Neural cell (in vitro differentiated cells): ENCODE measurements around the gene C15orf40. TPM values are rescaled to one million over a fixed set of nuclear protein-coding genes. Genes with fewer than 3 reads are reported as not detected.

Source experiments
- H2AFZ ChIP-seq: fragments of 200-600, 300-800 bp; sonication (generic), shearing (Covaris generic); 2 replicates; pipeline ENCODE4 v1.6.0; 2014; ENCODE audit warnings: low read depth, mild to moderate bottlenecking, antibody characterized with exemption, low read length, moderate library complexity
- H3F3A ChIP-seq: fragments of 200-600 bp; shearing (Covaris generic); 2 replicates; pipeline ENCODE4 v1.6.1; 2016; ENCODE audit warnings: mild to moderate bottlenecking, moderate library complexity, mixed read lengths, antibody characterized with exemption, low read length; ENCODE audit not compliant: insufficient read depth, poor library complexity, severe bottlenecking
- H3K27ac ChIP-seq: fragments of 200-600, 300-800 bp; sonication (generic), shearing (Covaris generic); 2 replicates; pipeline ENCODE4 v1.5.1; 2014; ENCODE audit warnings: mild to moderate bottlenecking, low read length, moderate library complexity
- H3K27me3 ChIP-seq: fragments of 300-800, 200-600 bp; sonication (generic), shearing (Covaris generic); 2 replicates; pipeline ENCODE4 v1.6.0; 2014; ENCODE audit warnings: mild to moderate bottlenecking, low read depth, low read length, moderate library complexity; ENCODE audit not compliant: insufficient read depth
- H3K36me3 ChIP-seq: fragments of 300-800, 200-600 bp; sonication (generic), shearing (Covaris generic); 2 replicates; pipeline ENCODE4 v1.5.1; 2014; ENCODE audit warnings: mild to moderate bottlenecking, antibody characterized with exemption, low read length, moderate library complexity; ENCODE audit not compliant: insufficient read depth
- H3K4me2 ChIP-seq: fragments of 300-800, 200-600 bp; sonication (generic), shearing (Covaris generic); 2 replicates; pipeline ENCODE4 v1.6.0; 2014; ENCODE audit warnings: mild to moderate bottlenecking, low read length
- H3K4me3 ChIP-seq: fragments of 300-800, 200-600 bp; sonication (generic), shearing (Covaris generic); 2 replicates; pipeline ENCODE4 v1.5.1; 2014; ENCODE audit warnings: mild to moderate bottlenecking, low read length, moderate library complexity
- H3K79me2 ChIP-seq: fragments of 200-600 bp; shearing (Covaris generic); replicated peaks from 2 replicates; pipeline ENCODE4 v1.6.0; 2014; ENCODE audit warnings: mild to moderate bottlenecking, low read length, moderate library complexity; ENCODE audit not compliant: insufficient read depth
- H3K9ac ChIP-seq: fragments of 300-800, 200-600 bp; sonication (generic), shearing (Covaris generic); 2 replicates; pipeline ENCODE4 v1.6.1; 2016; ENCODE audit warnings: mild to moderate bottlenecking, low read length, mixed read lengths
- H3K9me2 ChIP-seq: fragments of 200-600 bp; shearing (Covaris generic); 2 replicates; pipeline ENCODE4 v1.6.1; 2016; ENCODE audit warnings: mild to moderate bottlenecking, low read length, mixed read lengths; ENCODE audit not compliant: insufficient read depth
- H3K9me3 ChIP-seq: fragments of 200-600, 300-800 bp; sonication (generic), shearing (Covaris generic); 2 replicates; pipeline ENCODE4 v1.6.1; 2016; ENCODE audit warnings: mild to moderate bottlenecking, mixed run types, low read length, moderate library complexity, mixed read lengths
- H4K20me1 ChIP-seq: fragments of 200-600 bp; shearing (Covaris generic); 2 replicates; pipeline ENCODE4 v1.6.1; 2016; ENCODE audit warnings: mild to moderate bottlenecking, mixed run types; ENCODE audit not compliant: insufficient read depth
- CTCF ChIP-seq: fragments of 450-650 bp; IDR thresholded peaks from 2 replicates; pipeline ENCODE4 v1.5.1; 2014; ENCODE audit warnings: antibody characterized with exemption, mild to moderate bottlenecking, moderate library complexity; ENCODE audit not compliant: poor library complexity, severe bottlenecking
- EP300 ChIP-seq: fragments of 450-650 bp; conservative IDR thresholded peaks from 2 replicates; pipeline ENCODE4 v1.6.1; 2014; ENCODE audit warnings: antibody characterized with exemption, mild to moderate bottlenecking, moderate library complexity; ENCODE audit not compliant: poor library complexity, severe bottlenecking
- EZH2 ChIP-seq: fragments of 200-600, 300-800 bp; shearing (Covaris generic), sonication (generic); IDR thresholded peaks from 2 replicates; pipeline ENCODE4 v1.6.1; 2014; ENCODE audit warnings: antibody characterized with exemption, low read length, borderline replicate concordance, mild to moderate bottlenecking; ENCODE audit not compliant: insufficient read depth, poor library complexity, severe bottlenecking
- MXI1 ChIP-seq: fragments of 450-650 bp; conservative IDR thresholded peaks from 2 replicates; pipeline ENCODE4 v1.6.1; 2014; ENCODE audit warnings: antibody characterized with exemption, mild to moderate bottlenecking; ENCODE audit not compliant: poor library complexity, severe bottlenecking
- POLR2AphosphoS5 ChIP-seq: IDR thresholded peaks from 2 replicates; pipeline ENCODE4 v1.6.1; 2012
- RAD21 ChIP-seq: fragments of 450-650 bp; conservative IDR thresholded peaks from 2 replicates; pipeline ENCODE4 v1.6.1; 2014; ENCODE audit warnings: antibody characterized with exemption, mild to moderate bottlenecking, moderate library complexity
- REST ChIP-seq: IDR thresholded peaks from 2 replicates; pipeline ENCODE4 v1.6.1; 2012; ENCODE audit warnings: borderline replicate concordance
- SMC3 ChIP-seq: fragments of 450-650 bp; conservative IDR thresholded peaks from 2 replicates; pipeline ENCODE4 v1.6.1; 2014; ENCODE audit warnings: antibody characterized with exemption, mild to moderate bottlenecking, moderate library complexity; ENCODE audit not compliant: poor library complexity
- TAF1 ChIP-seq: IDR thresholded peaks from 2 replicates; pipeline ENCODE4 v1.6.1; 2012; ENCODE audit warnings: low read depth
- polyA plus RNA-seq: library from polyadenylated mRNA; depleted of rRNA; stranded (reverse); fragments of >200 nt; gene quantifications from 2 replicates; pipeline ENCODE4 v1.2.3, GENCODE V29; 2014

C15orf40 gene
- polyA plus RNA-seq, 1 donor from 2014 or later: 17.2 TPM

GRCh38 chr15:82993144-82993543 lies 18.3 kb downstream of the C15orf40 start:
- no peaks in the 10 kb centered on the region for H3K79me2 ChIP-seq
- H3K9me3 ChIP-seq: no peaks in the 10 kb centered on the region
- H2AFZ ChIP-seq: no peak overlapping the region
- no peak overlapping the region for H3K27ac ChIP-seq
- no peak overlapping the region for H3K9ac ChIP-seq
- no peaks in the 10 kb centered on the region for H3K27me3 ChIP-seq
- TF ChIP-seq CTCF: no peak
- H3K4me2 ChIP-seq: no peak overlapping the region
- H3K9me2 ChIP-seq: no peaks in the 10 kb centered on the region
- H3K4me3 ChIP-seq: no peak overlapping the region
- H3F3A ChIP-seq: no peaks in the 10 kb centered on the region
- H4K20me1 ChIP-seq: no peaks in the 10 kb centered on the region
- H3K36me3 ChIP-seq: no peaks in the 10 kb centered on the region

- Histone ChIP-seq H3K36me3 (no peaks in the 10 kb centered on the region), H3K27ac (no peak overlapping the region), H3K9me2 (no peaks in the 10 kb centered on the region), H3K79me2 (peaks cover under 1% of the 10 kb centered on the region), H3K4me3 (no peak overlapping the region), H3K9me3 (no peaks in the 10 kb centered on the region), H3F3A (no peaks in the 10 kb centered on the region), H3K27me3 (no peaks in the 10 kb centered on the region), H3K4me2 (no peak overlapping the region), H4K20me1 (no peaks in the 10 kb centered on the region), H3K9ac (no peak overlapping the region), H2AFZ (no peak overlapping the region)
- no peak for TF ChIP-seq SMC3
- TF ChIP-seq POLR2AphosphoS5: no peak
- no peak for TF ChIP-seq EZH2
- no peak for TF ChIP-seq EP300
- no peak for TF ChIP-seq CTCF
- no peak for TF ChIP-seq RAD21
Observed at GRCh38 chr15:82992436-82992998, 18.9 kb downstream of the C15orf40 start.

- no peaks in the 10 kb centered on the region for H3K9me3 ChIP-seq
- no peaks in the 10 kb centered on the region for H4K20me1 ChIP-seq
- peak overlapping the region; percentile 73 for H3K4me3 ChIP-seq
- TF ChIP-seq SMC3: no peak
- no peak for TF ChIP-seq MXI1
- no peak for TF ChIP-seq EP300
- TF ChIP-seq REST: no peak
- no peak for TF ChIP-seq CTCF
- no peak for TF ChIP-seq POLR2AphosphoS5
- TF ChIP-seq RAD21: no peak
- no peak for TF ChIP-seq TAF1
- H3K27me3 ChIP-seq: no peaks in the 10 kb centered on the region
- H2AFZ ChIP-seq: peak overlapping the region; percentile 98
- H3K27ac ChIP-seq: peak overlapping the region; percentile 92
- no peaks in the 10 kb centered on the region for H3K36me3 ChIP-seq
- H3K9ac ChIP-seq: peak overlapping the region; percentile 86
- H3F3A ChIP-seq: no peaks in the 10 kb centered on the region
- H3K79me2 ChIP-seq: peaks cover 12% of the 10 kb centered on the region
- H3K4me2 ChIP-seq: peak overlapping the region; percentile 96
- no peaks in the 10 kb centered on the region for H3K9me2 ChIP-seq
Observed at GRCh38 chr15:82986442-82986780, 25.0 kb downstream of the C15orf40 start.
